ENCODE data around the gene CARNS1. TPM values are rescaled to one million over a fixed set of nuclear protein-coding genes. Genes with fewer than 3 reads are reported as not detected.

The CARNS1 gene
- total RNA-seq, 1 donor from 2014 or later = 0.29 TPM

DNA sequence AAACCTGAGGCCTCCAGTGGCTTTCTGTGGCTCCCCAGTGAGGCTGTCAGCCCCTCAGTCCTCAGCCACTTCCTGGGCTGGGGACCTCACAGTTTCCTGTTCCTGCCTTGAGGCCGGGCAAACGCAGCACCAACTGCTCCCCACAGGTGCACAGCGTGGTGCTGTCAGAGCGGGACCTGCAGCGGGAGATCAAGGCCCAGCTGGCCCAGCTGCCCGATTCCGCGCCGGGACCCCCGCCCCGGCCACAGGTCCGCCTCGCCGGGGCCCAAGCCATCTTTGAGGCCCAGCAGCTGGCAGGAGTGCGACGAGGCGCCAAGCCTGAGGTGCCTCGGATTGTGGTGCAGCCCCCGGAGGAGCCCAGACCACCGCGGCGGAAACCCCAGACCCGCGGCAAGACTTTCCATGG lies 6.2 kb upstream of the CARNS1 start:
- no peak for DNase-seq (ENCODE audit: low spot score)

DNA sequence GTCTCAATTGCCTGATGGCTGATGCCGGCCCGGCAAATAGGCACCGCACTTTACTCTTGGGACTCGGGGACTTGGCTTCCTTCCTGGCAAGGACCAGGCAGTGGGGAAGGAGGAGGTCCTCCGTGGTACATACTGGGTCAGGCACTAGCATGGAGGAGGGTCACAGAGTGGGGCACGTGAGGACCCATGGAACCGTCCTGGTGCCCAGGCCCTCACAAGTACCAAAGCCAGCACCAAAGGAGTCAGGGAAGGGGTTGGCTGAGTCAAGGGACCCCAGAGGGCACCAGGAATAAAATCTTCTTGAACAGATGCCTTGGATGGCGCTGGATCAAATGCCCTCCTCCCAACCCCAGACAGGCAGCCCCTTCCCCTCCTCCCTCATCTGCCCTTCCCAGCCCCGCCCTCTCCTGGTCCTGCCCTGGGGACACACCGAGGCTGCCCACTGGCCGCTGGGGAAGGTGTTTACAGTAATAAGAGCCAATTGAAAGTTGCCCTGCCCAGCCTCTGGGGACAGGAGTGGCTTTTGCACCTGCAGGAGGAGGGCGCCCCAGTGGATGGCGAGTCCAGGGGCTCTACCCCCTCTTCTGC lies 5.6 kb upstream of the CARNS1 start:
- DNase-seq (ENCODE audit: low spot score) = no peak

DNA sequence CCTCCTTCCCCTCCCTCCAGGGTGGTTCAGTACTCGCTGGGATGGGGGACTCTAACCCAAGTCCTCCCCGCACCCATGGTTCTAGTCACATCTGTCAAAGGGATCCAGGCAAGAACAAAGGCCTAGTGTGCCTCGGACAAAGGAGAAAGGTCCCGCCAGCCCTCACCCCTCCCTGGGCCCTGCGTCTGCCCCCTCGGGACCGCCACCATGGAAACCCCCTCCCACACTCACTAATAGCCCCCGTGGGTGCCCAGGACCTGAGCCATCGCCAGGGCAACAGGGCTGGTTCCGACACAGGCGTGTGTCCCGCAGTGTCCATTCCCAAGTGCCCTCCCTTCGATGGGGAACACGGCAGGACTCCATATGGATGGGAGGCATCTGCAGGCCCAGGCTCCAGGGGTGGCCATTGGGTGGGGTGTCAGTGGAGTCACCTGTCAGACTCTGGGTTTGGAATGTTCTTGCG lies 5.1 kb upstream of the CARNS1 start:
- DNase-seq (ENCODE audit: low spot score) = no peak

- no peak for DNase-seq (ENCODE audit: low spot score)
Measured at GRCh38 chr11:67410984-67411784, 4.3 kb upstream of the CARNS1 start.

DNA sequence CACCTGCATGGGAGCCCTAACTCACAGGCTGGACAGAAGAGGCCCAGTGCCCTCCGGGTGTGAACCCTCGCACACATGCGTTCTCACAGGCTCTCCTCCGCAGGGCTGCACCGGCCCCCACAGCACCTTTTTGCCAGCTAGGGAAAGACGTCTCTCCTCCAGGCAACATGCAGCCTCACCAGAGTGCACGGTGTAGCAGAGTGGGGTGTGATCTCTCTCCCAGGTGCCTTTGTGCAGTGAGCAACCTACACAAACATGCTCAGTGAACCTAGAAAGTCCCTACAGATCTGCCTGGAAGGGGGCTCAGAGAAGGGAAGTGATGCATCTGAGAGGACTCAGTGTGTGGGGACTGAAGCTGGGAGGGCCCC lies 3.7 kb upstream of the CARNS1 start:
- no peak for DNase-seq (ENCODE audit: low spot score)

DNA sequence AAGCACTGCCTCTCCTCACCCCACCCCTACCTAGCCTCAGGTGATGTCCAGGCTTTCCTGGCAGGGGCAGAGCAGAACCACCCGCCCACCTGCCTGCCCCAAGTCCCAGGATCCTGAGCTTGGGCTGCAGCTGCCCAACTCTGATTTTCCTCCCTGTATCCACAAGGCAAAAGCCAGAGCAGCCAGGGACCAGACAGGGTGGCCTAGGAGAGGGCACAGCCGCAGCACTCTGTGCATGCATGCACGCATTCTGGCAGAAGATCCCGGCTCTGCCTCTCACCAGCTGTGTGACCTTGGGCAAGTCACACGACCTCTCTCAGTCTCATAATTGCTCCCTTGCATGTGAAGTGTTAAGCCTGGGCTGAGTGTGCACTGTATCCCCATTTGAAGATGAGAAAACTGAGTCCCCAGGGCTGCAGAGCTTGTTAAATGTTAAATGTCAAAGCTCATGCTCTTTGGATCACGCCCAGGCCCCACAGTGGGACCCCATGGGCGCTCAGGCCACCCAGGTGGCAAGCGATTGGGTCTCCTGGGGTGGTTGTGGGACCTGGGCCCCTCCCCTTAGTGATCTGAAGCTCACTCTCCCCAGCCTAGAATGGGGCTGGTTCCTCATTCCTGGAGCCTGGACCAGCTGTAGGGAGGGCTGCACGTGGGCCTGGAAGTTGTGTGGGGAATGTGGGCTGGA lies 2.8 kb upstream of the CARNS1 start:
- no peak for DNase-seq (ENCODE audit: low spot score)

GRCh38 chr11:67413266-67413849 lies 2.1 kb upstream of the CARNS1 start:
- DNase-seq (ENCODE audit: low spot score) = no peak

- no peak for DNase-seq (ENCODE audit: low spot score)
Measured at GRCh38 chr11:67416416-67417335, 1.2 kb downstream of the CARNS1 start.

DNA sequence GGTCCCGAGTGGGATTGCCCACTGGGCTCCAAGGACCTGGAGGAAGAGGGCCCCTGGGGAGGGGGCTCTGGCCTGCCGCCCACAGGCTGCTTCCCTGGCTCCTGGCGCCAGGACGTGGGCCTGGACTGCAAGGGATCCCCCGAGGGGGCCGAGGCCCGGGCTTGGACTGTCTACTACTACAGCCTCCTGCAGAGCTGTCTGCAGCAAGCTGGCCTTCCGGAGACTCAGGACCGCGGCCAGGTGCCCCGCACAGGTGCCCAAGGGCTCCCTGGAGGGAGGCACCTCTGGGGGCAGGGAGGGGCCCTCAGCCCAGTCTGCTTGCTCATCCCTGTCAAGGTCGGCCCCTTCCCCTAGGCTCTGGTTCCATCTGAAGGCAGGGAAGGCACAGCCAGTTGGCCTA lies 1.9 kb downstream of the CARNS1 start:
- DNase-seq (ENCODE audit: low spot score) = no peak

DNA sequence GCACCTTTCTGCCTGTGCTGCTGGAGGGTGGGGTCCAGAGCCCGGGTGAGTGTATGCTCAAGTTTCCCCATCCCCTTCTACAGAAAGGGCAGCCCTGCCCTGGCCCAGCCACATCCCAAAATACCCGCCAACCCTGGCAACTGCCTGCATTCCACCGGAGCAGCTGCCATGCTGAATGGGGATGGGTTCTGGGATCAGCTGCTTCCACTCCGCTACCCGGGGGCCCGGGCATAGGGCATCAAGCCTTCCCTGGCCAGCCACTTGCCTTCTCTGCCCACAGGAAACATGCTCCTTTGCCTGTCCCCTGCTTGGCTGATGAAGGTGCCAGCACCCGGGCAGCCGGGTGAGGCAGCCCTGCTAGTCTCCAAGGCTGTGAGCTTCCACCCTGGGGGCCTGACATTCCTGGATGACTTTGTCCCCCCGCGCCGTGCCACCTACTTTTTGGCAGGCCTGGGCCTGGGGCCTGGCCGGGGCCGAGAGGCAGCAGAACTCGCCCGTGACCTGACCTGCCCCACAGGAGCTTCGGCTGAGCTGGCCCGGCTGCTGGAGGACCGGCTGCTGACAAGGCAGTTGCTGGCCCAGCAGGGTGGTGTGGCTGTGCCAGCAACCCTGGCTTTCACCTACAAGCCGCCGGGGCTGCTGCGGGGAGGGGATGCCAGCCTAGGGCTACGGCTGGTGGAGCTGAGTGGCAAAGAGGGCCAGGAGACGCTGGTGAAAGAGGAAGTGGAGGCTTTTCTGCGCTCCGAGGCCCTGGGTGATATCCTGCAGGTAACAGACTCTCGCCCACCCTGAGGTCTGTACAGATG lies 3.2 kb downstream of the CARNS1 start:
- DNase-seq (ENCODE audit: low spot score) = no peak

DNA sequence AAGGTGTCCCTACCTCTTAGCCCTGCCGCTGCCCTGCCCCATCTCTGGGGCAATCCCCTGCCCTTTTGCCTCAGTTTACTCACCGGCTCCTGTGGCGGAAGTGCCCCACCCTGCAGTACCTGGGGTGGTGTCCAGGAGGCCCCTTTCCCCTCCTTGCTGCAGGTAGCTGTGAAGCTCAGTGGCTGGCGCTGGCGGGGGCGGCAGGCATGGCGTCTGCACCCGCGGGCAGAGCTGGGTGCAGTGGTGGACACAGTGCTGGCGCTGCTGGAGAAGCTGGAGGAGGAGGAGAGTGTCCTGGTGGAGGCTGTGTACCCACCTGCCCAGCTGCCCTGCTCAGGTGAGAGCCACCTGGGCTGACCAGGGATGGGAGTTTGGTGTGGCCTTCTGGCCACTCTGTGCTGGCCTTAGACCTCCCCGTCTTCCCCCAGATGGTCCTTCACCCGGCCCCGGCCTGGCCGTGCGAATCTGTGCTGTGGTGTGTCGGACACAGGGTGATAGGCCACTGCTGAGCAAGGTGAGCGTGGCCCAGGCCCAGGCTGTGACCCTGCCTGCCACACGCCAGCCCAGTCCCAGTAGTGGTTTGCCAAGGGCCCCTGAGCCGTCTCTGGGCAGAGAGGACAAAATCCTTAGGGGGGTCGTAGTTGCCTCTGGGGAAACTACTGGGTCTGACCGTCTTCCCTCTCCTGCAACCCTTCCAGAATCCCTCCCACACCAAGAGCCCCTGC lies 4.0 kb downstream of the CARNS1 start:
- DNase-seq (ENCODE audit: low spot score) = no peak

GRCh38 chr11:67420147-67420645 lies 4.7 kb downstream of the CARNS1 start:
- no peak for DNase-seq (ENCODE audit: low spot score)

GRCh38 chr11:67420646-67421429 lies 5.4 kb downstream of the CARNS1 start:
- peak; percentile 99 for DNase-seq (ENCODE audit: low spot score)

DNA sequence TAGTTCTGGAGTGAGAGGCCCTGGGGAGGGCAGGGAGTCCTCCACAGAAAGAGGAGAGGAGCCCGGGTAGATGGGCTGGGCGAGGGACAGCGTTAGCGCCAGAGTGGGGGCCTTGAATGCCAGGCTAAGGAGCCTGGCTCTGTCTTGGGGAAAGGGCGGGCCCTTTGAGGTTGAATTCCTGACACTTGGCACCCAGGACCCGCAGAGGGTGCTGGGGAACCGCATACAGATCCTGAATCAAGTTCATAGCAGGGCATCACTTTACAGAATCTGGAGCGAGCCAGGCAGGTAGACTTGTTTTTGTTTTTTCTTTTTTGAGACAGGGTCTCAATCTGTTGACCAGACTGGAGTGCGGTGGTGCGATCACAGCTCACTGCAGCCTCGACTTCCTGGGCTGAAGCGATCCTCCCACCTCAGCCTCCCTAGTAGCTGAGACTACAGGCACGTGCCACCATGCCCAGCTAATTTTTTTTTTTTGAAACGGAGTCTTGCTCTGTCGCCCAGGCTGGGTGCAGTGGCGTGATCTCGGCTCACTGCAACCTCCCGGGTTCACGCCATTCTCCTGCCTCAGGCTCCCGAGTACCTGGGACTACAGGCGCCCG lies 6.1 kb downstream of the CARNS1 start:
- DNase-seq (ENCODE audit: low spot score) = no peak

DNA sequence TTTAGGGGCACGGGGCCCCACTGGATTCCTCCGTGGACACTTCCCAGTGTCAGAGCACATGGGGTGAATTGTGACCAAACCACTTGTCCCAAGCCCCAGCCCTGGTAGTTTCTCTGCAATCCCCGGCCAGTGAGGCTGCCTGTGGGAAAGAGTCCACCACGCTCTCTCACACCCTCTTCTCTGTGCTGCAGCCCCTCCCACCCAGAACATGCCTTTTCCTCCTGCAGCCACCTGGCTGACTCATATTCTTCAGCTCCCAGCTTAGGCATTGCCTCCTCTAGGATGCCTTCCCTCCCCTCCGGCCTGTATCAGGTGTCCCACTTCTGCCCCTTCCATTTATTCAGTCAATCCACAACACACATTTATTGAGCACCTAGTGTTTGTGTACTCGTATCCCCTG lies 7.4 kb downstream of the CARNS1 start:
- DNase-seq (ENCODE audit: low spot score) = no peak

- no peak for DNase-seq (ENCODE audit: low spot score)
Measured at GRCh38 chr11:67423466-67423865, 8.0 kb downstream of the CARNS1 start.

DNA sequence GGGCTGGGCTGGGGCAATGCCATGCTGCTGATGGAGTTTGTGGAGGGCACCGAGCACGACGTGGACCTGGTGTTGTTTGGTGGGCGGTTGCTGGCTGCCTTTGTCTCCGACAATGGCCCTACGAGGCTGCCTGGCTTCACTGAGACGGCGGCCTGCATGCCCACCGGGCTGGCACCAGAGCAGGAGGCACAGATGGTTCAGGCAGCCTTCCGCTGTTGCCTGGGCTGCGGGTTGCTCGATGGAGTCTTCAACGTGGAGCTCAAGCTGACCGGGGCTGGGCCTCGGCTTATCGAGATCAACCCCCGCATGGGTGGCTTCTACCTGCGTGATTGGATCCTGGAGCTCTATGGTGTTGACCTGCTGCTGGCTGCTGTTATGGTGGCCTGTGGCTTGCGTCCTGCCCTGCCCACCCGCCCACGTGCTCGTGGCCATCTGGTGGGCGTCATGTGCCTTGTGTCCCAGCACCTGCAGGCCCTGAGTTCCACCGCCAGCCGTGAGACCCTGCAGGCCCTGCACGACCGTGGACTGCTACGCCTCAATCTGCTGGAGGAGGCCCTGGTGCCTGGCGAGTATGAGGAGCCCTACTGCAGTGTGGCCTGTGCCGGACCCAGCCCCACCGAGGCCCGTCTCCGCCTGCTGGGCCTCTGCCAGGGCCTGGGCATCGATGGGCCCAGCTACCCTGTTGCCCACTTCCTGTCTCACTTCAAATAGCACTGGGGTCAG lies 8.6 kb downstream of the CARNS1 start:
- DNase-seq (ENCODE audit: low spot score) = no peak
